Endothelial cell of umbilical vein (primary cell): ENCODE data around the gene REP15.

Source experiments
- CTCF ChIP-seq, 2 donors: IDR thresholded peaks; 1 replicate in 1 of 2; 2 replicates in 1 of 2; pipeline ENCODE4 v1.5.1; 2011; ENCODE audit warnings: low read length in 2 of 2, mild to moderate bottlenecking in 2 of 2, moderate library complexity in 2 of 2, control low read depth in 1 of 2, inconsistent platforms in 1 of 2, low read depth in 1 of 2; ENCODE audit not compliant: insufficient read depth in 1 of 2; ENCODE audit errors: extremely low read depth in 1 of 2
- EZH2 ChIP-seq: IDR thresholded peaks from 2 replicates; pipeline ENCODE4 v1.6.1; 2012; ENCODE audit warnings: borderline replicate concordance, low read depth, mild to moderate bottlenecking, moderate library complexity, low read length, inconsistent platforms; ENCODE audit not compliant: severe bottlenecking
- FOS ChIP-seq: IDR thresholded peaks from 2 replicates; pipeline ENCODE4 v1.6.1; 2011; ENCODE audit warnings: mild to moderate bottlenecking, low read length, moderate library complexity, borderline replicate concordance; ENCODE audit not compliant: insufficient read depth
- GATA2 ChIP-seq: IDR thresholded peaks from 2 replicates; pipeline ENCODE4 v1.7.0; 2011; ENCODE audit warnings: low read depth, mild to moderate bottlenecking, moderate library complexity, mixed read lengths, low read length; ENCODE audit not compliant: insufficient read length, insufficient read depth
- JUN ChIP-seq: IDR thresholded peaks from 2 replicates; pipeline ENCODE4 v1.6.1; 2011; ENCODE audit warnings: borderline replicate concordance, low read depth; ENCODE audit not compliant: insufficient read length, insufficient read depth
- MAX ChIP-seq: IDR thresholded peaks from 2 replicates; pipeline ENCODE4 v1.6.1; 2011; ENCODE audit not compliant: insufficient read depth, insufficient read length
- MYC ChIP-seq: IDR thresholded peaks from one replicate; pipeline ENCODE4 v1.6.1; 2011; ENCODE audit warnings: mild to moderate bottlenecking, low read depth, low read length
- POLR2A ChIP-seq: IDR thresholded peaks from 2 replicates; pipeline ENCODE4 v1.6.1; 2012; ENCODE audit warnings: low read depth, mild to moderate bottlenecking, control low read depth, low read length
- POLR2AphosphoS5 ChIP-seq: IDR thresholded peaks from 2 replicates; pipeline ENCODE4 v1.6.1; 2012; ENCODE audit warnings: low read depth, mild to moderate bottlenecking, control low read depth, low read length, moderate library complexity; ENCODE audit not compliant: insufficient read depth

GRCh38 chr12:27707216-27707615 lies 11.0 kb downstream of the REP15 start:
- TF ChIP-seq CTCF (IDR thresholded peaks at IDR 0.05; ENCODE audit: extremely low read depth in 1 of 2, insufficient read depth in 1 of 2, low read depth in 1 of 2, low read length in 2 of 2) (no peak), POLR2A (no peak), MAX (no peak), EZH2 (no peak), JUN (no peak), POLR2AphosphoS5 (no peak), MYC (no peak), FOS (no peak), GATA2 (no peak)
